Measurements from ENCODE around the gene SLC34A1.

Gene SLC34A1

DNA sequence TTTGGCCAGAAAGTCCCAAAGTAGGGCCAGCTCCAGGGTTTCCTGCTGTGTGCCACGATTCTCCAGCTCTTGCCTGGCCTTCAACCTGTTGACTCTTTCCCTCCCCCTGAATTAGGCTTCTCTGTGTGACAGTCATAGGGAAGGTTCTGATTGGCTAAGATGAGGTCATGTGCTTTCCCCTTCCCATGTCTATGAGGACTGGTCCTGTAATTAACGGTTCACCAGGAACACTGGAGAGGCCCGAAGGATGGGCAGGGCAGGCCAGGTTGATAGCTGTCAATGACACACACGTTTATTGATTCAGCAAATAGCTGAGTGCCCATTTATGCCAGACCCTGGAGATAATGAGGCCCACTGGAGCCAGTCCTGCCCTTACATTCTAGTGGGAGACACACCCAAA is 53.4 kb downstream of the SLC34A1 start:
- no peak overlapping the region for H2BK5ac ChIP-seq (ENCODE audit: low read length)
- no peaks in the 10 kb centered on the region for H3K4me1 ChIP-seq (ENCODE audit: control insufficient read depth, low read depth, low read length)
- no peak overlapping the region for H4K8ac ChIP-seq (ENCODE audit: low read depth, low read length)
- no peak overlapping the region for H2BK15ac ChIP-seq (replicated peaks; ENCODE audit: low read depth)
- H2BK120ac ChIP-seq (ENCODE audit: low read depth, low read length): no peak overlapping the region
- no peak overlapping the region for H3K18ac ChIP-seq (ENCODE audit: low read length)
- no peak overlapping the region for H4K5ac ChIP-seq (ENCODE audit: low read length)
- no peak overlapping the region for H3K56ac ChIP-seq (ENCODE audit: low read length)
- H3K9ac ChIP-seq (ENCODE audit: low read length): no peak overlapping the region
- no peaks in the 10 kb centered on the region for H3K79me2 ChIP-seq (ENCODE audit: control insufficient read depth, insufficient read depth, low read length)
- H3K4me3 ChIP-seq (ENCODE audit: low read length): no peak overlapping the region
- WGBS (ENCODE audit: extremely low coverage, insufficient coverage, low lambda C conversion rate): no CpG with 5 or more reads among the region's 4 CpGs
- no peak for DNase-seq
- no peak overlapping the region for H3K4me2 ChIP-seq (ENCODE audit: low read length)
- no peak overlapping the region for H2AK5ac ChIP-seq (ENCODE audit: low read length)
- no peak overlapping the region for H3K27ac ChIP-seq (ENCODE audit: low read depth, low read length)
- H3K36me3 ChIP-seq (ENCODE audit: control insufficient read depth, insufficient read depth, low read length): peaks cover 1% of the 10 kb centered on the region
- H3K4ac ChIP-seq (ENCODE audit: low read depth, low read length): no peak overlapping the region
- no peaks in the 10 kb centered on the region for H3K79me1 ChIP-seq (ENCODE audit: low read length)
- no peak overlapping the region for H3K23ac ChIP-seq (ENCODE audit: low read length)
- no peaks in the 10 kb centered on the region for H3K27me3 ChIP-seq (ENCODE audit: insufficient read depth, low read length, poor library complexity)

- Histone ChIP-seq H3K9ac (ENCODE audit: low read length) (no peak overlapping the region), H3K27ac (ENCODE audit: low read depth, low read length) (no peak overlapping the region), H2BK120ac (ENCODE audit: low read depth, low read length) (no peak overlapping the region), H3K27me3 (ENCODE audit: insufficient read depth, low read length, poor library complexity) (no peaks in the 10 kb centered on the region), H3K4ac (ENCODE audit: low read depth, low read length) (no peak overlapping the region), H4K5ac (ENCODE audit: low read length) (no peak overlapping the region), H2BK15ac (replicated peaks; ENCODE audit: low read depth) (no peak overlapping the region), H3K18ac (ENCODE audit: low read length) (no peak overlapping the region), H3K4me3 (ENCODE audit: low read length) (no peak overlapping the region), H3K56ac (ENCODE audit: low read length) (no peak overlapping the region), H2BK5ac (ENCODE audit: low read length) (no peak overlapping the region), H3K36me3 (ENCODE audit: control insufficient read depth, insufficient read depth, low read length) (peaks cover 1% of the 10 kb centered on the region), H2AK5ac (ENCODE audit: low read length) (no peak overlapping the region), H3K23ac (ENCODE audit: low read length) (no peak overlapping the region), H3K79me2 (ENCODE audit: control insufficient read depth, insufficient read depth, low read length) (no peaks in the 10 kb centered on the region), H3K79me1 (ENCODE audit: low read length) (no peaks in the 10 kb centered on the region), H3K4me2 (ENCODE audit: low read length) (no peak overlapping the region), H3K4me1 (ENCODE audit: control insufficient read depth, low read depth, low read length) (no peaks in the 10 kb centered on the region), H4K8ac (ENCODE audit: low read depth, low read length) (no peak overlapping the region)
- WGBS (ENCODE audit: extremely low coverage, insufficient coverage, low lambda C conversion rate): no CpG with 5 or more reads among the region's 10 CpGs
- no peak for DNase-seq
These were observed 54.2 kb downstream of the SLC34A1 start for GRCh38 chr5:177438468-177438867.

- no peak overlapping the region for H4K5ac ChIP-seq (ENCODE audit: low read length)
- no peak overlapping the region for H2BK15ac ChIP-seq (replicated peaks; ENCODE audit: low read depth)
- no peak overlapping the region for H4K8ac ChIP-seq (ENCODE audit: low read depth, low read length)
- H3K79me2 ChIP-seq (ENCODE audit: control insufficient read depth, insufficient read depth, low read length): no peaks in the 10 kb centered on the region
- H2AK5ac ChIP-seq (ENCODE audit: low read length): no peak overlapping the region
- no peak overlapping the region for H3K27ac ChIP-seq (ENCODE audit: low read depth, low read length)
- no peak overlapping the region for H3K4me2 ChIP-seq (ENCODE audit: low read length)
- WGBS (ENCODE audit: extremely low coverage, insufficient coverage, low lambda C conversion rate): no CpG with 5 or more reads among the region's 4 CpGs
- H2BK120ac ChIP-seq (ENCODE audit: low read depth, low read length): no peak overlapping the region
- no peak overlapping the region for H3K23ac ChIP-seq (ENCODE audit: low read length)
- H3K79me1 ChIP-seq (ENCODE audit: low read length): no peaks in the 10 kb centered on the region
- H3K27me3 ChIP-seq (ENCODE audit: insufficient read depth, low read length, poor library complexity): no peaks in the 10 kb centered on the region
- H3K18ac ChIP-seq (ENCODE audit: low read length): no peak overlapping the region
- no peaks in the 10 kb centered on the region for H3K4me1 ChIP-seq (ENCODE audit: control insufficient read depth, low read depth, low read length)
- no peak overlapping the region for H3K56ac ChIP-seq (ENCODE audit: low read length)
- no peak for DNase-seq
- no peak overlapping the region for H3K4ac ChIP-seq (ENCODE audit: low read depth, low read length)
- H3K36me3 ChIP-seq (ENCODE audit: control insufficient read depth, insufficient read depth, low read length): peaks cover 1% of the 10 kb centered on the region
- no peak overlapping the region for H2BK5ac ChIP-seq (ENCODE audit: low read length)
- no peak overlapping the region for H3K9ac ChIP-seq (ENCODE audit: low read length)
- no peak overlapping the region for H3K4me3 ChIP-seq (ENCODE audit: low read length)
These were observed 55.4 kb downstream of the SLC34A1 start for GRCh38 chr5:177439518-177440053.

DNA sequence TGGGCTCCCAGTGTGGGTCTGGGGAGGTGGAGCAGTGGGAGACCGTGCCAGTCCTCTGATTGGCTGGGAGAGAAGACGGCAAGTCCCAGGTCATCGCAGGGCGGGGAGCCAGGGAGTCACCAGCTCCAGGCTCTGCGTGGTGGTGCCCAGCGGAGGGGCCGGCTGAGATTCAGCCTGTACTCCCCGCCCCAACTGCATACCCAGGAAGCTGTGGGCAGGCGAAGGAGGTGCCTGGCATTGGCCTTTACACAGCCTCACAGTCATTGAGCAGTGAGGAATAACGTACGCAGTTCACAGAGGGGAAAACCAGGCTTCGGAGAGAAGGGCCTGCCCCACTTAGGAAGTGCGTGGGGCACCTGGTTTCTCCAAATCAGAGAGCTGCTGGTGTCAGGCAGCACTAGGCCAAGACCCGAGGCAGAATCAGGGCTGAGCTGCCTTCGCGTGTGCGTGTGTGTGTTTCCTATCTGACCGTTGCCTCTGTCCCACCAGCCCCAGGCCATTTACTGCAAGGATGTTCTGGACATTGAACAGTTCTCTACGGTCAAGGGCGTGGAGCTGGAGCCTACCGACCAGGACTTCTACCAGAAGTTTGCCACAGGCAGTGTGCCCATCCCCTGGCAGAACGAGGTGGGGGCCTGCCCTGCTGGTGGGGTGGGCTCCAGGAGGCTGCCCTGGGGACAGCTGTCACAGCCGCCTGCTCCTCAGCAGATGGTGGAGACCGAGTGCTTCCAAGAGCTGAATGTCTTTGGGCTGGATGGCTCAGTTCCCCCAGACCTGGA is 56.2 kb downstream of the SLC34A1 start:
- Histone ChIP-seq H3K4ac (ENCODE audit: low read depth, low read length) (no peak overlapping the region), H2BK120ac (ENCODE audit: low read depth, low read length) (no peak overlapping the region), H3K4me2 (ENCODE audit: low read length) (no peak overlapping the region), H4K8ac (ENCODE audit: low read depth, low read length) (no peak overlapping the region), H3K9ac (ENCODE audit: low read length) (no peak overlapping the region), H3K56ac (ENCODE audit: low read length) (no peak overlapping the region), H2AK5ac (ENCODE audit: low read length) (no peak overlapping the region), H3K4me1 (ENCODE audit: control insufficient read depth, low read depth, low read length) (no peaks in the 10 kb centered on the region), H3K27me3 (ENCODE audit: insufficient read depth, low read length, poor library complexity) (no peaks in the 10 kb centered on the region), H2BK15ac (replicated peaks; ENCODE audit: low read depth) (no peak overlapping the region), H3K79me2 (ENCODE audit: control insufficient read depth, insufficient read depth, low read length) (no peaks in the 10 kb centered on the region), H4K5ac (ENCODE audit: low read length) (no peak overlapping the region), H2BK5ac (ENCODE audit: low read length) (no peak overlapping the region), H3K4me3 (ENCODE audit: low read length) (no peak overlapping the region), H3K79me1 (ENCODE audit: low read length) (no peaks in the 10 kb centered on the region), H3K36me3 (ENCODE audit: control insufficient read depth, insufficient read depth, low read length) (peaks cover 1% of the 10 kb centered on the region), H3K18ac (ENCODE audit: low read length) (no peak overlapping the region), H3K27ac (ENCODE audit: low read depth, low read length) (no peak overlapping the region), H3K23ac (ENCODE audit: low read length) (no peak overlapping the region)
- WGBS (ENCODE audit: extremely low coverage, insufficient coverage, low lambda C conversion rate): no CpG with 5 or more reads among the region's 24 CpGs
- no peak for DNase-seq

- H2AK5ac ChIP-seq (ENCODE audit: low read length): no peak overlapping the region
- H3K56ac ChIP-seq (ENCODE audit: low read length): no peak overlapping the region
- no CpG with 5 or more reads among the region's 26 CpGs for WGBS (ENCODE audit: extremely low coverage, insufficient coverage, low lambda C conversion rate)
- H3K79me2 ChIP-seq (ENCODE audit: control insufficient read depth, insufficient read depth, low read length): no peaks in the 10 kb centered on the region
- H2BK15ac ChIP-seq (replicated peaks; ENCODE audit: low read depth): no peak overlapping the region
- H4K8ac ChIP-seq (ENCODE audit: low read depth, low read length): no peak overlapping the region
- no peak overlapping the region for H4K5ac ChIP-seq (ENCODE audit: low read length)
- H3K4me3 ChIP-seq (ENCODE audit: low read length): no peak overlapping the region
- H3K18ac ChIP-seq (ENCODE audit: low read length): no peak overlapping the region
- DNase-seq: no peak
- no peaks in the 10 kb centered on the region for H3K79me1 ChIP-seq (ENCODE audit: low read length)
- no peaks in the 10 kb centered on the region for H3K4me1 ChIP-seq (ENCODE audit: control insufficient read depth, low read depth, low read length)
- no peak overlapping the region for H3K23ac ChIP-seq (ENCODE audit: low read length)
- H3K4ac ChIP-seq (ENCODE audit: low read depth, low read length): no peak overlapping the region
- H3K27me3 ChIP-seq (ENCODE audit: insufficient read depth, low read length, poor library complexity): no peaks in the 10 kb centered on the region
- H2BK5ac ChIP-seq (ENCODE audit: low read length): no peak overlapping the region
- no peak overlapping the region for H3K9ac ChIP-seq (ENCODE audit: low read length)
- H2BK120ac ChIP-seq (ENCODE audit: low read depth, low read length): no peak overlapping the region
- no peak overlapping the region for H3K4me2 ChIP-seq (ENCODE audit: low read length)
- peaks cover 1% of the 10 kb centered on the region for H3K36me3 ChIP-seq (ENCODE audit: control insufficient read depth, insufficient read depth, low read length)
- no peak overlapping the region for H3K27ac ChIP-seq (ENCODE audit: low read depth, low read length)
These were observed 57.0 kb downstream of the SLC34A1 start for GRCh38 chr5:177440990-177441780.

Measured in mesendoderm (in vitro differentiated cells).